ENCODE measurements around the gene EPB41L3. TPM values are rescaled to one million over a fixed set of nuclear protein-coding genes. Genes with fewer than 3 reads are reported as not detected.

Gene EPB41L3
- total RNA-seq, 1 donor from 2014 or later = 41.7 TPM

GRCh38 chr18:5521000-5521399 is 22.8 kb downstream of the EPB41L3 start:
- peaks cover 7% of the 10 kb centered on the region for H3K4me1 Mint-ChIP-seq (ENCODE audit: low read depth)
- no peaks in the 10 kb centered on the region for H3K9me3 Mint-ChIP-seq (ENCODE audit: low read depth)
- no peak for DNase-seq (ENCODE audit: low spot score, unreplicated experiment)
- no peaks in the 10 kb centered on the region for H3K27me3 Mint-ChIP-seq
- H3K36me3 Mint-ChIP-seq (ENCODE audit: insufficient read depth) = no peaks in the 10 kb centered on the region
- no peak overlapping the region for H3K27ac Mint-ChIP-seq
- no peak overlapping the region for H3K4me3 Mint-ChIP-seq (ENCODE audit: low read depth)
- no peak for TF ChIP-seq CTCF (IDR thresholded peaks at IDR 0.05; ENCODE audit: unreplicated experiment)

GRCh38 chr18:5520464-5520863 is 23.3 kb downstream of the EPB41L3 start:
- H3K27me3 Mint-ChIP-seq = no peaks in the 10 kb centered on the region
- H3K9me3 Mint-ChIP-seq (ENCODE audit: low read depth) = no peaks in the 10 kb centered on the region
- H3K4me1 Mint-ChIP-seq (ENCODE audit: low read depth) = peaks cover 8% of the 10 kb centered on the region
- H3K4me3 Mint-ChIP-seq (ENCODE audit: low read depth) = no peak overlapping the region
- no peak for DNase-seq (ENCODE audit: low spot score, unreplicated experiment)
- no peak overlapping the region for H3K27ac Mint-ChIP-seq
- no peak for TF ChIP-seq CTCF (IDR thresholded peaks at IDR 0.05; ENCODE audit: unreplicated experiment)
- no peaks in the 10 kb centered on the region for H3K36me3 Mint-ChIP-seq (ENCODE audit: insufficient read depth)

- no peak for TF ChIP-seq CTCF (IDR thresholded peaks at IDR 0.05; ENCODE audit: unreplicated experiment)
- H3K4me1 Mint-ChIP-seq (ENCODE audit: low read depth) = peaks cover 11% of the 10 kb centered on the region
- no peak for DNase-seq (ENCODE audit: low spot score, unreplicated experiment)
- H3K27me3 Mint-ChIP-seq = no peaks in the 10 kb centered on the region
- H3K4me3 Mint-ChIP-seq (ENCODE audit: low read depth) = no peak overlapping the region
- no peaks in the 10 kb centered on the region for H3K36me3 Mint-ChIP-seq (ENCODE audit: insufficient read depth)
- no peak overlapping the region for H3K27ac Mint-ChIP-seq
- no peaks in the 10 kb centered on the region for H3K9me3 Mint-ChIP-seq (ENCODE audit: low read depth)
Observed at GRCh38 chr18:5519448-5520298, 24.1 kb downstream of the EPB41L3 start.

- no peak for TF ChIP-seq CTCF (IDR thresholded peaks at IDR 0.05; ENCODE audit: unreplicated experiment)
- Mint-ChIP-seq H3K27me3 (no peaks in the 10 kb centered on the region), H3K36me3 (ENCODE audit: insufficient read depth) (no peaks in the 10 kb centered on the region), H3K4me1 (ENCODE audit: low read depth) (peaks cover 11% of the 10 kb centered on the region), H3K9me3 (ENCODE audit: low read depth) (no peaks in the 10 kb centered on the region), H3K27ac (no peak overlapping the region), H3K4me3 (ENCODE audit: low read depth) (no peak overlapping the region)
- no peak for DNase-seq (ENCODE audit: low spot score, unreplicated experiment)
Observed at GRCh38 chr18:5518899-5519371, 24.9 kb downstream of the EPB41L3 start.

- no peaks in the 10 kb centered on the region for H3K36me3 Mint-ChIP-seq (ENCODE audit: insufficient read depth)
- no peak for TF ChIP-seq CTCF (IDR thresholded peaks at IDR 0.05; ENCODE audit: unreplicated experiment)
- no peaks in the 10 kb centered on the region for H3K9me3 Mint-ChIP-seq (ENCODE audit: low read depth)
- no peaks in the 10 kb centered on the region for H3K27me3 Mint-ChIP-seq
- no peak for DNase-seq (ENCODE audit: low spot score, unreplicated experiment)
- no peak overlapping the region for H3K27ac Mint-ChIP-seq
- H3K4me1 Mint-ChIP-seq (ENCODE audit: low read depth) = peaks cover 11% of the 10 kb centered on the region
- H3K4me3 Mint-ChIP-seq (ENCODE audit: low read depth) = no peak overlapping the region
Observed at GRCh38 chr18:5518179-5518770, 25.5 kb downstream of the EPB41L3 start.
